HG02588 (cell line): Measurements from ENCODE around the gene DHX32.

Experiments
- ATAC-seq: cut with Tn5 transposase; IDR thresholded peaks from one replicate; pipeline ENCODE4 v1.9.1; 2021; ENCODE audit warnings: mild to moderate bottlenecking, moderate library complexity; ENCODE audit not compliant: unreplicated experiment

Gene DHX32

DNA sequence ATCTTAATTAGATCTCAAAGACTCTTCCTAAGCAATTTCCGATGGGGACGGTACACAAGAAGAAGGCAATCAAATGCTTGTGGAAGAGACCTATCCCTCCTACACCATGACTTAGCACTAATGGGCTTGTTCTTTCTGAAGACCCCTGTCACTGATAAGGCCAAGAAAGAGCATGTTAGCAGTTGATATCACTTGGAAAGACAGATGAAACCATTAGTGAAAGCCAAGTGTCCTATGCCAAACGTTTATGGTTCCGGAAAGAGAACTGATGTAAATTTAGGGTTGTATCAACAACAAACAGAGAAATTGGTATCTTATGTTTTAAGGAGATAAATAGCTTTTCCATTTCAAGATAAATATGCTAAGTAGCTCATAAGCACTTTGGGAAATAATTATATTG, 64.5 kb downstream of the DHX32 start:
- no peak for ATAC-seq

DNA sequence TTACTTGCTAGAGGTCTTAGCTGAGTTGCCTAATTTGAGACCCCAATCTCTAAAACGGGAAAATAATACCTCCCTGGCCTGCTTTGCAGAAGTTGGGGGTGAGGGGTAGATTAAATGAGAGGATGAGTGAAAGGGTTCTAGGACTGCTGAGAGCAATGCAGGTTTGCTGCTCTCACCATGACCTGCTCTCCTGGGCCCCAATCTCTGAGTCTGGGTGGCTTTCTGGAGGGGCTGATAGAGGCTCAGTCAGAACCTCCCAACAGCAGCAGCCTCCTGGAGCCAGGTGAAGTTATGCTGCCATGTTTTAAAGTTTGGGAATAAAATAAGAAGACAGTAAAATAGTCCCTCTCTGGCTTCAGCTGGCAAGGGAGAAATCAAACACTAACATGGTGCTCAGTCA, 65.3 kb downstream of the DHX32 start:
- ATAC-seq, result no peak

DNA sequence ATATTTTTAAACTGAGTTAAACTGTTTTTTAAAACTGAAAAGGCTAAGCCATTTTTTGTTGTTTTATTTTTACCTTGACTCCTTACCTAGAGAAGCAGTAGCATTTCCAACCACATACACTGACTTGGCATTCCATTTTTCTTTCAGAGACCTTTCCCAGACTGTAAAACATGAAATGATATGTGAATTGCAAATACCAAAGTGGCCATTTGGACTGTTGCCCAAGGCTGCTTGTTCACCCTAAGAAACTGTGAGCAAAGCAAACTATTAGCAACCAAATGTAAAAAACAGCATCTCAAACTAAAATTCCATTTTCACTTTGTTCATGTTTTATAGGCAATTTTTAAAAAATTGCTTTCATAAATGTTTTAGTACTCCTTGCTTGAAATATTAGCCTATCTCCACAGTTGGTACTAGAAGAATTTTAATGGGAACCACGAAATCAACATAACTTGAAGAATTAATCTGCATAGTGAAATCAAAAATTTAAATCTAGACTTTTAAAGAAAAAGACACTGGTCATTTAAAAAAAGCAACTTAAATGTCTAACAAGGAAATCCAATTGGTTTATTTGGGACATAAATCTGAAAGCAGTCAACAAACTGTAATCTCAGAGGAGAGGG, 68.9 kb downstream of the DHX32 start:
- no peak for ATAC-seq

DNA sequence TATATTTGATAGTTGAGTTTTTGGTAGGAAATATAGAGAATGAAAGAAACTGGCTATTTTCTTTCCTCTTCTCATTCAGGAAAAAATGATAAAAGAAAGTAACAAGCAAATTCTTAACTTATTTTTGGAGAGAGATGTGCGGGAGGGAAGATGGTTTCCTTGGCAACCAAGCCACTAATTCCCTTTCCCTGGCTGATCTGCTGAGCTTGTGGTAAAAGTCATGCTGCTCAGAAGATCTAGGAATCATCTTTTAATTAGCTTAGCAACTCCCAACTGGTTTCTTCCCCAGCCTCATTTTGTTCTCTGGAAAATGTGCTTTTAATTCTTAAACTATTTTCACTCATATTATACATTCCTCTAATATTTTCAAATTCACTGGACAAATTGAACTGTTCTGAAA, 69.8 kb downstream of the DHX32 start:
- ATAC-seq, result no peak

DNA sequence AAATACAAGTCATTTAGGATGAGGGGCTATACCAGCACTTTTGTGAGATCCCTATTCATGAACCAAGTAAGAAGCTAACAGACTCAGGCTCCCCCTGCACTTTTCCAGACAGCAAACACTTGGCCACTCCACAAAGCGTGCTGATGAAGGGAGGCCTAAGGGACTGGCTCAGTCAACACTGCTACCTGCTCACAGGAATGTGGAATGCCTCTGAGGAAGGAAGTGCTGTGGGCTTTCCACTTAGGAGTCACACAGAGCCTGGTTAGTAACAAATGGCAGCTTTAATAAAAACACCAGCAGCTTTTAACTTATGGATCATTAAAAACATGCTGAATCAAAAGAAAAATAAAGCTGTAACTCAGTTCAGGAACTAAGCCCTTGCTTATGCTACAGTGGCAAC, 73.0 kb downstream of the DHX32 start:
- no peak for ATAC-seq

DNA sequence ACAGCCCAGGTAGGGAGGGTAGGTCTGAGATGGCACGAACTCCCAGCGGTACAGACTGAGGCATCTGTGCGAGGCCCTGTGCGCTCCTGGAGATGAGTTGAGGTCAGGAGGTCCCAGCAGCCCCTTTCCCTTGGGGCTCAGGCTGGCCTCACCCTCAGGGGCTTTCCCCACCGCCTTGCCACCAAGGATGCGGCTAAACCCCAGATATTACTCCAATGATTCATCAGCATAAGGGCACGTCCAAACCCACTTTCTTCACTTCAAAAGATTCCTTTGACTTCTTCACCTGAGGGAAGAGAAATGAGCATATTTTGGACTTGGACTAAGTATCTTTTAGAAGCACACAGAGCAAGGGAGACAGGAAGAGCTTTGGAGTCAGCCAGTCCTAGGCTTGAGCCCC, 78.4 kb downstream of the DHX32 start:
- ATAC-seq, result no peak

DNA sequence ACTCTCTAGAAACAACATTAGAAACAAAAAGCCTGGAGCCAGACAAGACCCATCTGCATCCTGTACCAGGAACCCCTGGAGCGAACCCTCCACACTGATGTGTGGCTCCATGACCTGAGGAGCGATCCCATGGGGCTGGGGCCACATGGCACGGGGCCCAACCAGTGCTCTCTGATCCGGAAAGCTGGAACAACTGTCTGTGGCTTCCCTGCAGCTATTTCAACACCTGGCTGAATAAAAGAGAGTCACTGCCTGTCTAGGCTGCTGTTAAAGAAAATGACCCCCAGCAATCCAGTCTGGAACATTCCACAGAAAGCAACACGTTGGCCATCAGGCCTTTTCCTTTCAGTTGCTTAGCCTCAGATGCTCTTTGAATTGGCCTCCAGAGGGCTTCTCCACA, 79.0 kb downstream of the DHX32 start:
- ATAC-seq, result no peak

DNA sequence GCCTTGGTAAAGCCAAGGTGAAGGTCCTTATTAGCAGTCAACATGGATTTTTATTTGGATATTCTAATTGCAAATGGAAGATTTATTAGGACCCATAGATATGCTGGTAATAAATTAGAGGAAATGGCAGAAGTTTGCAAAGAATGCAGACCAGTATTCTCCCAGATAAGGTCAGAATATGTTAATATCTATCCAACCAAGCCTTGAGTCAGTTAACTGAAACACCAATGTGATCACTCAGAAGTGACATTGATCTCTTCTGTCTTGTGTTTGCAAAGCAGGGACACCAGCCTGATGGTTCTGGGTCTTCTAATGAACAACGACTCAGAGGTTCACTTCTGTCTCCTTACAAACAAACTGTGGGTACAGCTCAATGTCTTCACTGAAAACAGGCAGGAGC, 79.5 kb downstream of the DHX32 start:
- ATAC-seq, result no peak

DNA sequence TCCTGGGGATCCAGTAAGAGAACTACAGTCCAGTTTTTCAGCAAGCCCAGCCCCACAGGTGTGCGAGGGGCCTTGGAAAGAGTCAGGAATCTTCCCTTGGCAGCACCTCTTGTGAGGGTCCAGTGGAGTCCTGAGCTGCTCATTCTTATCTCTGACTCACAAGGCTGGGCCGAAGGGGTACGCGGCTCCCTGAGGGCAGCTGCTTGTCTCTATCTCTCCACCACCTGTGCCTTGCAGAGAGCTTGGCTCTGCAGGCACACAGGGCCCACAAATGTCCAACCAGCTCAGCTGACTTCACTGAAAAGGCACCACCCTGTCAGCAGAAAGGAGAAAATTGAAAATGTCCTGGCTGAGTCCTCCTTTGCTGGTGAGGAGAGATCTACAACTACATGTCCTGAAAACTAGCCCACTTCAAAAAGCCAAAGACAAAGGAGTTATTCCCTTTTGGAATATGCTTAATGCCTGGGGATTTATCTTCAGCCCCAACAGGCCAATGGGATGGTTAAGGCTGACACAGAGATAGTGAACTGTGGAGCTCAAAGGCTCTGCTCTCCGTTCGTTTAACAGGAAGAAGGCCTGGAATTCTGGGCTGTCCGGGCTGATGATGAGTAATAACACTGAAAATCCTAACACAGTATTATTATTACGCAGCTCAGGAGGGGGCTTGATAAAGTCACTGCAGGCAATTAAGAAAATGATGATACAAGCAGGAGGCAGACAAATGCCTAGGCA, 81.5 kb downstream of the DHX32 start:
- ATAC-seq, result no peak

DNA sequence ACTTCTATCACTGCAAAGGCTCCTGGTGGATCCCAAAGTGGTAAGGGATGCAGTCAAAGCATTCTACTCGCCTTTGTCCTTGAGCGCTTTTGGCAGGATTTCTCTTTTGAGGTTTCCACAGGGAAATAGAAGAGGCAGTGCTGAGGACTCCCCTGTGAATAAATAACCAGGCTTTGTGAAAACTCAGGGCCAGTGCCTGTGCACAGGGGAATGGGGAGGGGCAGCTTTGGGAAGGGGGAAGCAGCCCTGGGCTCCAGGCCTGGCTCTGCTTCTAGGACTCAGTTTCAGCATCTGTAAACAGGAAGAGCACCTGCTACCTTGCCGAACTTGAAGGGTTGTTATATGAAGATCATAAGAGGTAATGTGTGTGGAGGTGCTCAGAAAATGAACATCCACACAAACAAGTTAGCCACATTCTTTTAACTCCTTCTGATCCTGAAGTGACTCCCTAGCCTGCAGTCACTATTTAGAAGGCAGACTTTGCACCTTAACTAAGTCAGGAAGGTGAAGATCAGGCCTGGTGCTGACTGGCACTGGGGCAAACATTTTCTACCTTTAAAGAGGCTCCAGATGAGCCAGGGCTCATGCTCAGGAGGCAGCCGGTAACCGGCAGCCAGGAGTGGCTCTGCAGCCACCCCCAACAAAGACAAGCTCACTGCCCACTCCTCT, 83.0 kb downstream of the DHX32 start:
- ATAC-seq, result no peak

DNA sequence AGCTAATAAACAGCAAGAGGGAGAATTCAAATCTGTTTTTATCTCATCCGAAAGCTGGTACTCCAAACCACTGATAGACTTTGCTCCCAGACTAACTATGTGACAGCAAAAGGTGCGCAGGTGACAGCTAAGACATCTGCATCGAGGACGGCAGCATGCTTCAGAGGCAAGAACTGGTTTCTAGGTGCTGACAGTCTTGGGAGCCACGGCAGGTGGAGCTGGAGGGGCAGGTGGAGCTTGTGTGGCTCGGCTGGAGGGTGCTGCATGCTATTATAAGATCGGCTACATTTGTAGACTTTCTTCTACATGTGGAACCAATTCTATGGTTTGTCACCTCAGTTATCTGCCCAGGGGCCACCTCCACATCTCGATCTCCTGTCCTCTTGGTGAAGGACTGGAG, 83.7 kb downstream of the DHX32 start:
- no peak for ATAC-seq

DNA sequence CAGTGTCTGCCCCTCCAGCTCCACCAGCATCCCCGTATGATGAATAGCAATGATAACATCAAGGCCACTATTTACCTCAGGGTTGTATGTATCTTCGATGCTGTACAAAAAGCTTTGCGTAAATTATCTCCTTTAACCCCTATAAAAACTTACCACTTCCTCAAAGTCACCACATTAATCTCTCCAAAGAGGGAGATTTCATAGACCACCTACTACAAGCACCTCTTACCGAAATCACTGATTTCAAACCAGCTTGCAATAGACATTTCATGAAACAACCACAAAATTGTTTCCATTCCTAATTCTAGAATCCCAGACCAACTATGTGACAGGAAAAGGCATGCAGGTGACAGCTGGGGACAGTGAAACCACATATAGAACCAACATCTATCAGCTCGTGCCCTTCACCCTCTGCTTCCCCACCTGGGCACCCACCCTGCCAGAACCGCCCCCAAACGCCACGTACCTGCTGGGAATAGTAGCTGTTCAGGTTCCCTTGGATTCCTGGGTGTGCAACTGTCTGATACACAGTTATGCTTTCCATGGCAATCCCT, 85.4 kb downstream of the DHX32 start:
- no peak for ATAC-seq

DNA sequence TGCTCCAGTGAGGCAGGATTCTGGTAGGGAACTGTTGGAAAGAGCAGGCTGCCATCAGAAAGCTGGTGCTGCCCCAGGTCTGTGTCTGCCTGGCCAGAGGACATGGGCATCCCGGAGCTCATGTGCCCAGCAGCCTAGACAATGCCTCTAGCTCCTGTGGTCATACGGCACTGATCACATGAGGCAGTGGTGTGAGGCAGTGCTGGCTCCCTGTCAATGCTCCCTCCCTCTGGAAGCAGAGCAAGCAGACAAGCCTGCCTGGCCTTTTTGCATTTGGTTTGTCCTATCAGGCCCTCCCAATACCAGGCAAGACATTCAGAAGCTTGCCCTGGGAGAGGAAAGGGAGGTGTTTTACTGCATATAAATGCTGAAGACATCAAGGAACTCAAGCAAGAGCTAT, 86.0 kb downstream of the DHX32 start:
- no peak for ATAC-seq

DNA sequence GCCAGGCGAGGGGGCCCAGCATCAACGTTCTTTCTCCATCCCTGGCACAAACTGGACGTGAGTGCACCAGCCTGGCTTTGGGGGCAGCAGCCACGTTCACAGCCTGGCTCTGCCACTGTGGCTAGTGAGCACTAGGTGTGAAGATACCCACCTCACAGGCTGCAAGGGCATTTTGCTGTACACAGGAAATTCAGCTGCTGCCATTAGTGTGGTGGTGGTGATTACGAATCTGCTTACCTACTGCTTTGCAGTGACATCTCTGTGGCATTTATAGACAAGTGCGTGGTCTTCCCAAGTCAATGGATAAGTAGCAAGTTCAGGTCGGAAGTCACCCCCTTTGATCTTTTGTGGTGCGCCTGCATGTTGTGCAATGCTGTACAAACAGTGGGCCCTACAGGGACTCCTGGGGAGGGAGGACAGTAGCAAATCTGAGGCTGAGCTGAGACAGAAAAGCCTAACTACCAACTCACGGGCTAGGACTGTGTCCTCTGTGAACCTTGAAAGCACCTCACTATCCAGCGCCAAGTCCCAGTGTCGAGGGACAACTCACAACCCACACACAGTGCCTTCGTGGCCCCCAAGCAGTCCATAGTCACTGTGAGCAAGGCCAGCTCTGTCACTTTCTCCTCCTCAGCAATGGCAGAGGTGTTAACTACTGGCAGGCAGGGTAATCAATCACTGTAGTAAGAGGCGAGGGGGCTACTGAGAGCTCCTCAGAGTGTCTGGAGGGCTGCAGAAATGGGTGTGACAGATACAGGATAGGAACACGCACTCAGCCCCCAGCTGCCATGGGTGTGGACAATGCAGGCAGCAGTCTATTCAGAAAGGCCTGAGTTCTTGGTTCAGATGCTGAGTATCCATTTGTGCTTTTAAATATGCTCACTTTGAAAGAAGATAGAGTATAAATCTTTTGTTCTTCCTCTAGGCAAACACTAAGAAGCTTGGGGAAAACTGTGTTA, 88.5 kb downstream of the DHX32 start:
- ATAC-seq, result no peak

DNA sequence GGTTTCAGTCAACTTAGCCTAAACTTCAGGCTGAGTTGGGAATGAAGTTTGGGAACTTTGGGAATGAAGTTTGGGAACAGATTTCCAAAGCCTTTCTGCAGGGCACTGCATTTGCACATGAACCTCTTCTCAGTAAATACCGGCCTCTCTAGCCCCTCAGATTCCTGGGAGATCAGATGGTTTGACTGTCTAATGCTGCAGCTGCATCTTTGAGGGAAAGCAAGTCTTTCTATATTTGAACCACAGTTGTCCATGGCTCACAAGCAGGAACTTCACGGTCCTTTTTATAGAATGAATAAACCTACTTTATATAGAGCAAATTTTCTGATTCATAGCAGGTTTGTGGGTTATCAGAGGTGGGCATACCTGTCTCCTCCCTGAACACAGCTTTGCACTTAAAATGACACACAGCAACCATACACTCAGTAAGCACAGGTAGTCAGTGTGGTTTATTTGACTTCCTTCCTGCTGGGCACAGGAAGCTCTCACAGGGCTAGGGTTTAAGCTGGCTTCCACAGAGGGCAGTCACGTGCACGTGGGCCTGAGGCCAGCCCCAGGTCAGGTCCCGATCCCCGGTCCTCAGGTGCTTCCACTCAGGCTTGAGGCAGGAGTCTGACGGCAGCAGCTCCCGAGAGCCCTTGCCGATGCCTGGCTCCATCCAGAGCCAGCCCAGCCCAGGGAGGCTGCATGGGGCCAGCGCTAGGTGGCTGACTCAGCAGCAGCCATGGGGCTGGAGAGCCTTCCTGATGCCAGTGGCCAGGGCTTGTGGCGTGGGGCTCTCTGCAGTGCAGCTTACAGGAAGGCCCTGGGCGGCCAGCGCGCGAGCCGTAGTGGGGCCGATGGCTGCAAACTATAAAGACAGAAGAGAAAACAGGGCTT, 92.7 kb downstream of the DHX32 start:
- ATAC-seq, result no peak
